HG02938 (cell line): ENCODE results near the gene C2orf72.
"Not testable (repeated sequence)": the region's sequence is repeated elsewhere in the genome, so short reads cannot be mapped to it uniquely, and the experiment has no call there.

Experiments used
- ATAC-seq: cut with Tn5 transposase; IDR thresholded peaks from one replicate; pipeline ENCODE4 v1.9.1; 2021; ENCODE audit warnings: mild to moderate bottlenecking, moderate library complexity; ENCODE audit not compliant: unreplicated experiment

Gene C2orf72

GRCh38 chr2:231067531-231067930 lies 30.2 kb downstream of the C2orf72 start:
- ATAC-seq = not testable (repeated sequence)

- ATAC-seq = no peak
Measured at GRCh38 chr2:231068525-231069222, 31.4 kb downstream of the C2orf72 start.

GRCh38 chr2:231069379-231070054 lies 32.2 kb downstream of the C2orf72 start:
- ATAC-seq = no peak

GRCh38 chr2:231084565-231084964 lies 47.2 kb downstream of the C2orf72 start:
- ATAC-seq = no peak

DNA sequence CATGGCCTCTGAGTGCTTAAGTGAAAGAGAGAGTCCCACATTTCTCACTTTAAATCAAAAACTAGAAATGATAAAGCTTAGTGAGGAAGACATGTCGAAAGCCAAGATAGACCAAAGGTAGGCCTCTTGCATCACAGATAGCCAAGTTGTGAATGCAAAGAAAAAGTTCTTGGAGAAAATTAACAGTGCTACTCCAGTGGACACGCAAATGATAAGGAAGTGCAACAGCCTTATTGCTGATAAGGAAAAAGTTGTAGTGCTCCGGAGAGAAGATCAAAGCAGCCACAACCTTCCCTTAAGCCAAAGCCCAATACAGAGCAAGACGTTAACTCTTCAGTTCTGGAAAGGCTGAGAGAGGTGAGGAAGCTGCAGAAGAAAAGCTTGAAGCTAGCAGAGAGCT lies 51.4 kb downstream of the C2orf72 start:
- no peak for ATAC-seq

DNA sequence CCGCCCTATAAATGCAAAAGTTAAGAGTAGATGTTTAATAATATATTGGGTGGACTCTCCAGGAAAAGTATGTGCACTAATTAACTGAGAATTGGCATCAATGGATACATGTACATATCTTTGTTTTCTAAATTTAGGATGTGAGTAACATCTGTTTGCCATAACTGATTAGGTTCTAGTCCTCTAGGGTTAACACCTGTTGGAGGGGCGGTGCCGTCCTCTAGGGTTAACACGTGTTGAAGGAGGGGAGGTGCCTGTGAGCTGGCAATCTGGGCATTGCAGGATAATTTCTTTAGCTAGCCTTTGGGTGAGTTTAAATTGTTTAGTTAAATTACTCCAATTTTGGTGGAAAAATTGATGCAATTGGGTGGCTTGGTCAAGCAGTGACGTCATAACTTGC lies 56.6 kb downstream of the C2orf72 start:
- no peak for ATAC-seq

GRCh38 chr2:231094736-231095346 lies 57.5 kb downstream of the C2orf72 start:
- no peak for ATAC-seq
